HG03060 (cell line): ENCODE measurements around the gene C10orf90.

ENCODE experiments used
- ATAC-seq: cut with Tn5 transposase; IDR thresholded peaks from one replicate; pipeline ENCODE4 v1.9.1; 2021; ENCODE audit warnings: low read depth, moderate number of reproducible peaks; ENCODE audit not compliant: unreplicated experiment

Gene C10orf90

GRCh38 chr10:126476246-126476645 is 194.2 kb downstream of the C10orf90 start:
- no peak for ATAC-seq

DNA sequence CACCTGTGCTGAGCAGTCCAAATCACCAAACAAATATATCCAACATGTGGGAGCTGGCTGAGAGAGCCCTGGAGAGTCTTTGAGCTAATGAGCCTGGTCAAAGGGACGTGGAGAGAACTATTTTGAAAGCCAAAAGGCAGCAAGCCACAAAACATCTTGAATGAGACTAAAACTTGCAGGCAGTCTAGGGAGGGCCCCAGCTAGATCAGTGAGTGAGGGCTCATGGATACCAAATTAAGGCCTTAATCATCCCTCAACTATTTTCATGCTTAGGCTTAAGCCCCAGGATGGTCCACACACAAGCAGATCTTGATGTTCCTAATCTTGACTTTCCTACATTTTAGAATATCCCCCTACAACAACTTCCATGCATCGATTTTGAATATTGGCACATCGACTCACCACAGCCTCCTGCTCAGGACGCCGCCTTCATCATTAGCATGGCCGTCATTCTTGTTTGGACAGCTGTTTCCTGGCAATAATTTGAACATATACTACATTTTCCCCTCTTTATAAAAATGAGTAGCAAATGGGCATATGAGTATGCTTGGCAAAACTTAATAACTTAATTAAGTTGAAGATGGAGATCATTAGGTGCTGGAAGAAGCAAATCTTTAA is 195.3 kb downstream of the C10orf90 start:
- ATAC-seq: no peak

DNA sequence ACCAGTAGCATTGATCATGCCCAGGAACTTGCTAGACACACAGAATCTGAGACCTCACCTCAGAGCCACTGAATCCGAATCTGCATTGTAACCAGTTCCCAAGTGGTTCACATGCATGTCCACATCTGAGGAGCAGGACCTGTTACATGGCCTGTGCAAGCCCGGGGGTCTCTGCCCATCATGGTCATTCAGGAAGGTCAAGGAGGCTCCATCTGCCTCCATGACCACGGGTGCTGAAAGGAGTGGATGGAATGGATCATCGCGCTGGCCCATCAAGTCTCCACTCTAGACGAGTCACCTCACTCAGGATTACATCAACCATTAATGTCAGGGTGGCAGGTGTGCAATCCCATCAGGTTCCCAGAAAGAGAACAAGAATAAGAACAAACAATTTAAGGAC is 196.5 kb downstream of the C10orf90 start:
- no peak for ATAC-seq

- no peak for ATAC-seq
Observed at GRCh38 chr10:126470991-126471390, 199.5 kb downstream of the C10orf90 start.

GRCh38 chr10:126469692-126470091 is 200.8 kb downstream of the C10orf90 start:
- ATAC-seq: no peak

- ATAC-seq: no peak
Observed at GRCh38 chr10:126468876-126469643, 201.4 kb downstream of the C10orf90 start.

DNA sequence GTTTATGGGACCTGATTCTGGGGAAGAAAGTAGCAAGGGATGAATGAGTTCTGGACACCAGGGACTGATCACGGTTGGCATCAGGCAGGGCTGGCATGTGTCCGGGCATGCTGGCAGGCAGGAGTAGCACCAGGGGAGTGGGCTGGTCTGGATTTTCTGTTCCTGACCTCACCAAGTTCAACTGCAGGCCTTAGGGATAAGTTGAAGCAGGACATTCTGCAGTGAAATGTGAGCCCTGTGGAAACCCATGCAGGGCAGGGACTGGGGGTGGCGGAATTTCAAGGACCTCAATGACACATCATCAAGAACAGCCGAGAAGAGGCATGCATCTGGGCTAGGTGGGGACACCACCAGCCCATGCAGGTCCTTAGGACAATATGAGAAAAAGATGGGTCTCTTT is 202.0 kb downstream of the C10orf90 start:
- ATAC-seq: no peak

DNA sequence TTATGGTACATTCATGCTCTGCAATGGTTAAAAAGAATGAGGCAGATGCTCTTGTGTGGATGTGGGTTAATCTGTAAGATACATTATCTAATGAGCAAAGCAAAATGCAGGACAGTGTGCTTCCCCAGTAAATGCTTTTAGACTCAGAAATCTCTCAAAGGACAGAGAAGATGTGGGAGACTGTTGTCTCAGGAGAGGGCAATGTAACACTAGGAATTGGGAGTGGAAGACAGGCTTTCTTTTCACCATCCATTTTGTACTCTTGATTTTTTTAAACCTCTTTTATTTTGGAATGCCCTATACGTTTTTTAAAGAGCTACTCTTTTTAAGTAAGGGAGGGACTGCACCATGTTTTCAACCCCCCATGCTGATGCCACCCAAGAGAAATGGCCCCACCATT is 204.7 kb downstream of the C10orf90 start:
- ATAC-seq: no peak

DNA sequence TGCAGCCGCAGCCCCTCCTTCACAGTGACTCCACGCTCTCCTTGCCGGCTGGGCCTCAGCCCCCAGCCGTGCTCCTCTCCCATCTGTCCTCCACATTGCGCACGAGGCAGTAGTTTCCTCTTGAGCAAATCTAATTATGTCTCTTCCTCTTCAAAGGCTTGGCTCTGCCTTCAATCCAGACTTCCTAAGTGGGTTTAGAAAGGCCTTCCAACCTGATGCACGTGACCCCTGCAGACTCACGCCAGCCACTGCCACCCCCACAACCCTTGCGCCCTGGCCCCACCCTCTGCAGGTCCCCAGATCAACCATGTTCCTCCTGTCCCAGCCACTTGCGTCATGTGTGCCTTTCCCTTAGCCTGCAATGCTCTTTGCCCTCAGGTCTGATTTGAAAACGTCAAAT is 207.2 kb downstream of the C10orf90 start:
- no peak for ATAC-seq

DNA sequence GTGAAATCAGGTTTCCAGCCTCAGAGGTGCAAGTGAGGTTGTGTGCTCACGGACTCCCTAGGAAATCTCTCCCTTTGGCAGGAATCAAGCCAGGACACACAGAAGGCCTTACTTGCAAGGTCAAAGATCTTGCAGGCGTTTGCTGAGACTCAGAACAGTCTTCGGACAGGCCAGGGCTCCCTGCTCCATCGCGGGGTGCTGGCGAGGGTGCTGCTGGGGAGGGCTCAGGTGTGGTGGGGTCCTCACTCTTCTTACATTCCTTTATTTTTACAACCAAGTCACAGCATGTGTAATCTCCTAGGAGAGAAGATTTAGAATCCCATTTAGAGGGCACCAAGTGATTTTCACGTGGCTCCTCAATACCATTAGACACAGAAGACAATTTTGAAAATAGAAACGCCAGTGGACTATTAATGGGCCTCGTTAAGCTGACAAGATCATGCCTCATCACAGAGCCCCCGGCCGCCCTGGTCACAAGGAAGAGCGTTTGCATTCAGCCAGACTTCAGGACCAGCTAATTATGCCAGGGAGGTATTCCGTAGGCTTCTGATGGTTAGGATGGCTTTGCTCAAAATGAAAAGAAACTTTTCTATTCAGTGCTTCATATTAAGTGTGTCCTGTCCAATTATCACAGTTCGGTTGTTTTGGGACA is 209.1 kb downstream of the C10orf90 start:
- ATAC-seq: no peak

DNA sequence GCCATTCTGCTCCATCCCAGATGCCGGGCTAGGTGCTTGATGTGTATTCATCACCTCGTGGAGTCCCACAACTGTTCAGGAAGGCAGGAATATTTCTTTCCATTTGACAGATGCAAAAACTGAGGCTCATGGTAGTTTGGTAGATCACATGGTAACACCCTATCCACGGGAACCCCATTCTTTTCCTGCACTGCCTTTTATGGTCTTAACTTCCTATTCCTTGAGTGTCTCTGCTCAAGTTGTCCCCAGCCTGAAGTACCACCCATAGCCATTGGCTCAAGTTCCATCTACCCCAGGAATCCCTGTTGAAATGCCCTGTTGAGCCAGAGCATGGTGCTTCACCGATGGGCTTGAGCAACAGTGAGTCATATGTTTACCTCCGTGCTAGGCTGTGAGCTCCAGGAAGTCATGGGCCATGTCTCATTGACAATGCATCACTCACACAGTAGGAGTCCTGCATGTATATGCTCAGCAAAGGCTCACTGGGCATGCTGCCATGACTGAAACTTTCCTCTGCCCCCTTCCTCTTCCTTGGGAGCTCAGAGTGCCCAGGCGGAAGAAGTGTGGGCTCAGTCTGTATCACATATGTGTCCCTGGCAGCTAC is 210.5 kb downstream of the C10orf90 start:
- ATAC-seq: no peak

DNA sequence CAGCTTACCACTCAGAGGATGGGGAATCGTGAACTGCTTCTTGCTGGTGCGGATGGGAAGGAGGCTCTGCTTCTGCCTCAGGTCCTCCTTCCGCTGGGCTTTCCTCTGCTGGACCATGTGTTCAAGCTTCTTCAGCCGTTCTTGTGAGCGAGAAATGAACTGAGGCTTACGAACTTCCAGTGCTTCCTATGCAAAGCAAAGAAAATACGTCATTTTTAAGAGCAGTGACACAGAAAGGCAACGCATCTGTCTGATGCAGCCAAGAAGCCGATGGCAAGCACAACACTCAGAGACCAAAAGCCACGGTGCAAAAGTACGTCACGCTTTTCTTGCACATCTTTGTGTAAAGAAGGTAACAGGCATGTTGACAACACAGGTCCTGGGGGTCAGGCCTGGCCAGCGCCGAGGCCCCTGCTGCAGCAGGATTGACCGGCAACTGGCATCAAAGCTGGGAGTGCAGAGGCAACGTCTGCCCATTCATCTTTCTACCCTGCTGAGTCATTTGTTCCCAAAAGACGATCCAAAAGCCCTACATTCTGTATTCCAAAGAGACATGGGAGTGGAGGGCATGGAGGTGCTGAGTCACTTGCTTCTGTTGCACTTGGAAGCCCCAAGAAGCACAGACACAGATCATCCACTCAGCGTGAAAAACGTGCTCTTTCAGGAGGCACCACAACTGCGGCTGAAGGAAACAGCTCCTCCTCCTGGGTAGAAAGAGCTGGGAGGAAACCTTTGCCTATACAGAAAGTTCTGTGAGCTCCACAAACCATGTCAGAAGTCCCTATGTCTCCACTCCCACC is 211.3 kb downstream of the C10orf90 start:
- ATAC-seq: no peak

- ATAC-seq: no peak
Observed at GRCh38 chr10:126458466-126458865, 212.0 kb downstream of the C10orf90 start.

- no peak for ATAC-seq
Observed at GRCh38 chr10:126456632-126457031, 213.9 kb downstream of the C10orf90 start.

GRCh38 chr10:126455766-126456405 is 214.6 kb downstream of the C10orf90 start:
- no peak for ATAC-seq

DNA sequence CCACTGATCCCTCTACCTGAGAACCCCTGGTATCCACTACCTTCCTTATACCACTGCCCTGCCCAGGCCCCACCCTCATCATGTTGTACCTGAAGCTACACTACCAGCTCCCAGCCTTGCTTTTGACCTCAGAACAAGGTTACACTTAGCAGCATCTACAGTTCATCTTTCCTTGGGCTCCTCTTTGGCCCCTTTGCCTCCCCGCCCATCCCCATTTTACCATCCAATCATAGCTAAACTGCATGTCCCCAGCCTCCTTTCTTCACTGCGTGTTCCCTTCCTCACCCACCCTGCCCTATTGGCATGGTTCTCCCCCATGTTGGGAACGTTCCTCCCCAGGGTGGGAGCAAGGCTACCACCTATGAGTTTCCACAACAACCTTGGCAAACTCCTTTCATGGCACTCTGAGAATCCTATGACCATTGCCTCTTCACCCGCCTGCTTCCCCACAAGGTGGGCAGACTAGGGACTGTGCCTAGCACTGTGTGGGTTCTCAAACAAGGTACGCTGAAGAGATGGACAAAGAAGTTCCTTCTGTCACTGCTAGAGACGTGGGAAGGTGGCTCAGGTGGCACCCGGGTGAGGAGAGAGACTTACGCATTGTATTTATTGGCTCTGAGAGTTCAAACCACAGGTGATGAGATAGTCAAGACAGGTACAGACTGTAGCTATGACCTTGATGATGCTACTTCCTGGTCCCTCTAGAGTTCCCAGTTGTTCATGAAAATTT is 215.3 kb downstream of the C10orf90 start:
- ATAC-seq: no peak

DNA sequence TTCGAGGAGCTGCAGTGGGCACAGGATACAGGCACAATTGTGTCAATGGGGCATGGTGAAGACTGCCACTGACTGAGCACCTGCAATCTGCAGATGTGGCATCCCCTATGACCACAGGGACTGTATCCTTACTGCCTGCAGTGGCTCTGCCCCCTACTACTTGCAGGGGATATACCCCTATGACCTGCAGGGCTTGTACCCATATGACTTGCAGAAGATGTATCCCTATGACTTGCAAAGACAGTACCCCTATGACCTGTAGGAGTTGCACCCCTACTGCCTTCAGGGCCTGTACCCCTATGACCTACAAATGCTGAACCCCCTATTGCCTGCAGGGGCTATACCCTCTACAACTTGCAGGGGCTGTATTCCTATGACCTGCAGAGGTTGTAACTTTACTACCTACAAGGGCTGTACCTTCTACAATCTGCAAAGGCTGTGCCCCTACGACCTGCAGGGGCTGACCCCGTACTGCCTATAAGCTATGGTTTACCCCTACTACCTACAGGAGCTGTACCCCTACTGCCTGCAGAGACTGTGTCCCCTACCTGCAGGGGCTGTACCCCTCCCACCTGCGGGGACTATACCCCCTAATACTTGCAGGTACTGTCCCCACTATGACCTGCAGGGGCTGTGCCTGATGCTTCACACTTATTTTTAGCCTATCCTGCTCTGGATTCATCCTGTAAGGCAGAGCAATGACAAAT is 216.3 kb downstream of the C10orf90 start:
- ATAC-seq: no peak

GRCh38 chr10:126452245-126452644 is 218.2 kb downstream of the C10orf90 start:
- no peak for ATAC-seq

- ATAC-seq: no peak
Observed at GRCh38 chr10:126448091-126448490, 222.4 kb downstream of the C10orf90 start.
